HCT116 (cell line): Measurements from ENCODE around the gene CD84. TPM values are rescaled to one million over a fixed set of nuclear protein-coding genes. Genes with fewer than 3 reads are reported as not detected.
"Not testable (repeated sequence)": the region's sequence is repeated elsewhere in the genome, so short reads cannot be mapped to it uniquely, and the experiment has no call there.

Experiments used
- ATAC-seq: fragments of 200-7000 bp; cut with Tn5 transposase; 2 replicates; pipeline ENCODE4 v1.9.1; 2020; ENCODE audit warnings: mild to moderate bottlenecking, moderate library complexity
- BruUV-seq: library from RNA; stranded (reverse); fragments of 400-500 nt; replicated peaks from 2 replicates; lab custom pipeline; 2021; lab: Mats Ljungman, UMichigan
- CTCF ChIA-PET: fragments of 300-600 bp; sonication (Branson Sonifier 250); formaldehyde crosslinking; loops from one replicate; lab custom pipeline; 2021; ENCODE audit warnings: antibody characterized with exemption; lab: Charles Lee
- POLR2A ChIA-PET: fragments of 300-600, 350-600 bp; sonication (Branson Sonifier 250); formaldehyde crosslinking; loops from one replicate; lab custom pipeline; 2021; ENCODE audit warnings: antibody characterized with exemption; lab: Charles Lee
- RAD21 ChIA-PET, 2 experiments: fragments of 300-600 bp; sonication (Branson Sonifier 250); formaldehyde crosslinking; loops; one replicate each; lab custom pipeline; 2023; ENCODE audit warnings: low total read pairs in 2 of 2; ENCODE audit not compliant: uncharacterized antibody in 2 of 2, unreplicated experiment in 2 of 2, low non-redundant PET in 1 of 2; lab: Charles Lee
- DNase-seq: peaks from one replicate; pipeline ENCODE4 v3.0.0-alpha.2; 2010; ENCODE audit warnings: low read depth, low spot score
- H2AFZ ChIP-seq: fragments of 200-600 bp; shearing (Covaris generic), sonication (generic); 2 replicates; pipeline ENCODE4 v1.6.1; 2017; ENCODE audit warnings: low read depth, mixed run types, mixed read lengths, antibody characterized with exemption, low read length; ENCODE audit not compliant: poor library complexity, severe bottlenecking
- H3K27ac ChIP-seq: 2 replicates; pipeline ENCODE4 v1.5.1; 2012; ENCODE audit warnings: low read depth, low read length
- H3K27me3 ChIP-seq: fragments of 200-600 bp; sonication (generic); 2 replicates; pipeline ENCODE4 v1.6.1; 2016; ENCODE audit warnings: mixed run types, low read length, mixed read lengths; ENCODE audit not compliant: insufficient read depth
- H3K36me3 ChIP-seq, 2 experiments: fragments of 200-500 bp in 1 of 2; fragments of 200-600 bp in 1 of 2; sonication (Bioruptor generic) in 1 of 2; sonication (generic) in 1 of 2; 2 replicates each; pipeline versions ENCODE4 v1.5.1 to v1.6.1; 2014 to 2016; ENCODE audit warnings: low read length in 2 of 2, inconsistent platforms in 1 of 2, mixed read lengths in 1 of 2, mixed run types in 1 of 2; ENCODE audit not compliant: insufficient read depth in 2 of 2, control insufficient read depth in 1 of 2
- H3K4me1 ChIP-seq, 2 experiments: fragments of 200-600 bp in 1 of 2; sonication (generic) in 1 of 2; 2 replicates each; pipeline versions ENCODE4 v1.5.1 to v1.6.1; 2012 to 2017; ENCODE audit warnings: low read length in 2 of 2, inconsistent platforms in 1 of 2, mild to moderate bottlenecking in 1 of 2, mixed read lengths in 1 of 2, mixed run types in 1 of 2, moderate library complexity in 1 of 2; ENCODE audit not compliant: insufficient read depth in 2 of 2, control insufficient read depth in 1 of 2
- H3K4me2 ChIP-seq: fragments of 200-600 bp; sonication (generic); 2 replicates; pipeline ENCODE4 v1.6.1; 2017; ENCODE audit warnings: mixed run types, low read length, mixed read lengths
- H3K4me3 ChIP-seq, 2 experiments: fragments of 200-600 bp in 1 of 2; sonication (generic) in 1 of 2; replicated peaks in 1 of 2; 2 replicates each; pipeline ENCODE4 v1.5.1; 2011 to 2016; ENCODE audit warnings: low read length in 2 of 2, control low read depth in 1 of 2, low read depth in 1 of 2, mild to moderate bottlenecking in 1 of 2, mixed read lengths in 1 of 2, mixed run types in 1 of 2
- H3K79me2 ChIP-seq: fragments of 200-600 bp; sonication (generic); 2 replicates; pipeline ENCODE4 v1.6.1; 2017; ENCODE audit warnings: mild to moderate bottlenecking, mixed run types, low read length, moderate library complexity, mixed read lengths; ENCODE audit not compliant: insufficient read depth
- H3K9ac ChIP-seq: fragments of 200-600 bp; sonication (generic); 2 replicates; pipeline ENCODE4 v1.6.1; 2016; ENCODE audit warnings: low read length, mixed read lengths
- H3K9me2 ChIP-seq: fragments of 200-600 bp; sonication (generic), shearing (Covaris generic); 2 replicates; pipeline ENCODE4 v1.6.1; 2017; ENCODE audit warnings: mixed run types, mild to moderate bottlenecking, moderate library complexity; ENCODE audit not compliant: insufficient read depth
- H3K9me3 ChIP-seq, 2 experiments: fragments of 200-500 bp in 1 of 2; fragments of 200-600 bp in 1 of 2; sonication (Bioruptor generic) in 1 of 2; sonication (generic) in 1 of 2; 2 replicates each; pipeline ENCODE4 v1.6.1; 2014 to 2017; ENCODE audit warnings: low read length in 2 of 2, mixed read lengths in 2 of 2, inconsistent platforms in 1 of 2, low read depth in 1 of 2, mild to moderate bottlenecking in 1 of 2, mixed run types in 1 of 2, moderate library complexity in 1 of 2; ENCODE audit not compliant: control insufficient read depth in 1 of 2, insufficient read depth in 1 of 2
- H4K20me1 ChIP-seq: fragments of 200-600 bp; sonication (generic), shearing (Covaris generic); 2 replicates; pipeline ENCODE4 v1.6.1; 2017; ENCODE audit warnings: mixed run types, mild to moderate bottlenecking, moderate library complexity; ENCODE audit not compliant: insufficient read depth
- ELF1 ChIP-seq: IDR thresholded peaks from 2 replicates; pipeline ENCODE4 v1.6.1; 2012; ENCODE audit warnings: low read depth, borderline replicate concordance
- EZH2 ChIP-seq: fragments of 200-600 bp; sonication (generic); IDR thresholded peaks from 2 replicates; pipeline ENCODE4 v1.6.1; 2017; ENCODE audit warnings: antibody characterized with exemption, mixed run types
- FOSL1 ChIP-seq: IDR thresholded peaks from 2 replicates; pipeline ENCODE4 v1.6.1; 2012; ENCODE audit warnings: low read depth
- JUND ChIP-seq: IDR thresholded peaks from 2 replicates; pipeline ENCODE4 v1.6.1; 2012
- POLR2A ChIP-seq: IDR thresholded peaks from 2 replicates; pipeline ENCODE4 v1.7.0; 2011; ENCODE audit warnings: borderline replicate concordance; ENCODE audit not compliant: insufficient read depth, insufficient read length; ENCODE audit errors: extremely low read depth
- REST ChIP-seq: IDR thresholded peaks from 2 replicates; pipeline ENCODE4 v1.6.1; 2012; ENCODE audit warnings: low read depth
- SRF ChIP-seq: IDR thresholded peaks from 2 replicates; pipeline ENCODE4 v1.6.1; 2012; ENCODE audit warnings: low read depth
- TCF7L2 ChIP-seq: IDR thresholded peaks from 2 replicates; pipeline ENCODE4 v1.7.0; 2011; ENCODE audit warnings: borderline replicate concordance, inconsistent platforms; ENCODE audit not compliant: insufficient read depth, insufficient read length; ENCODE audit errors: extremely low read depth
- ZFX ChIP-seq: fragments of 450-650 bp; IDR thresholded peaks from 2 replicates; pipeline ENCODE4 v1.6.1; 2017
- intact Hi-C: fragments of 100-400 bp; cut with micrococcal nuclease; formaldehyde crosslinking; loops from 2 replicates; pipeline ENCODE4 v1.10.0; 2022
- total RNA-seq: library from RNA; stranded (reverse); gene quantifications from one replicate; pipeline ENCODE4 v1.2.1, GENCODE V29; 2021; ENCODE audit not compliant: unreplicated experiment
- TF ChIP-seq, protein P1 (sequence below), 3 experiments: fragments of 200-600 bp in 1 of 3; sonication (generic) in 1 of 3; IDR thresholded peaks in 2 of 3; conservative IDR thresholded peaks in 1 of 3; 2 replicates each; pipeline ENCODE4 v1.5.1; 2012 to 2017; ENCODE audit warnings: low read depth in 2 of 3, low read length in 2 of 3, antibody characterized with exemption in 1 of 3, borderline replicate concordance in 1 of 3, control low read depth in 1 of 3, mild to moderate bottlenecking in 1 of 3, mixed read lengths in 1 of 3, mixed run types in 1 of 3, moderate library complexity in 1 of 3; ENCODE audit not compliant: insufficient read depth in 1 of 3

The CD84 gene
- total RNA-seq, 1 experiment from 2014 or later, result 0.02 TPM

DNA sequence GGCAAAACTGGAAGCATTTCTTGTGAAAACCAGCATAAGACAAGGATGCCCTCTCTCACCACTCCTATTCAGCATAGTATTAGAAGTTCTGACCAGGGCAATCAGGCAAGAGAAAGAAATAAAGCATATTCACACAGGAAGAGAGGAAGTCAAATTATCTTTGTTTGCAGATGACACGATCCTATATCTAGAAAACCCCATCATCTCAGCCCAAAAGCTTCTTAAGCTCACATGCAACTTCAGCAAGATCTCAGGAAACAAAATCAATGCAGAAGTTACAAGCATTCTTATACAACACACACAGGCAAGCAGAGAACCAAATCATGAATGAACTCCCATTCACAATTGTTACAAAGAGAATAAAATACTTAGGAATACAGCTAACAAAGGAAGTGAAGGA lies 63.4 kb downstream of the CD84 start:
- H4K20me1 ChIP-seq, H3K79me2 ChIP-seq, H3K9me3 ChIP-seq, DNase-seq, H3K9me2 ChIP-seq, ATAC-seq, H3K36me3 ChIP-seq, POLR2A ChIA-PET, H3K4me2 ChIP-seq, H3K27ac ChIP-seq, RAD21 ChIA-PET, CTCF ChIA-PET, H2AFZ ChIP-seq, BruUV-seq, H3K27me3 ChIP-seq, intact Hi-C loops, H3K4me3 ChIP-seq, H3K9ac ChIP-seq: not testable (repeated sequence)
- H3K4me1 ChIP-seq, result peaks cover 12 to 17% of the 10 kb centered on the region in 2 experiments; a peak in 3 of 4 replicates

DNA sequence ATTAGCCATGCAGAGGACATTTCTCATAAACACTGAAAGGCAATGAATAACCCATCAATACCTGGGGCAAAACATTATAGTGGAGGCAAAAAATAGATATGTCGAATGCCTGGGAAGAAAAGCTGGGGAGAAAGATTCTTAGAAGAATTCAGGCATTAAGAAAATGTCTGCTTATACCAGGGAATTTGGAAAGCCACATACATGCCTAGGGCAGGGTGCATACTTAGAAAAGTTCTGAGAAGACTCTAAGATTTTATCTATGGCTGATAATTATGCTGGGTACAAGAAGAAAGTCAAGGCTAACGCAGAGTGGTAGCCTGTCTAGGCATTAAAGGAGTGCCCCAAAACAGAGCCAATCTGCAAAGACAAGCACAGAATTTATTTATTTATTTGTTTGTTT lies 74.6 kb downstream of the CD84 start:
- BruUV-seq, result no TSS peak
- H4K20me1 ChIP-seq, result no peaks in the 10 kb centered on the region
- intact Hi-C loops, result no loop called here
- H3K4me3 ChIP-seq, result no peak overlapping the region
- no peaks in the 10 kb centered on the region for H3K36me3 ChIP-seq
- no peaks in the 10 kb centered on the region for H3K4me1 ChIP-seq
- H3K27ac ChIP-seq, result no peak overlapping the region
- H3K9me2 ChIP-seq, result no peaks in the 10 kb centered on the region
- DNase-seq (no peak), ATAC-seq (no peak)
- TF ChIP-seq JUND (no peak), ELF1 (no peak), ZFX (no peak), FOSL1 (no peak), POLR2A (no peak), EZH2 (no peak), SRF (no peak), REST (no peak), TCF7L2 (no peak)
- TF ChIP-seq, protein P1, sequence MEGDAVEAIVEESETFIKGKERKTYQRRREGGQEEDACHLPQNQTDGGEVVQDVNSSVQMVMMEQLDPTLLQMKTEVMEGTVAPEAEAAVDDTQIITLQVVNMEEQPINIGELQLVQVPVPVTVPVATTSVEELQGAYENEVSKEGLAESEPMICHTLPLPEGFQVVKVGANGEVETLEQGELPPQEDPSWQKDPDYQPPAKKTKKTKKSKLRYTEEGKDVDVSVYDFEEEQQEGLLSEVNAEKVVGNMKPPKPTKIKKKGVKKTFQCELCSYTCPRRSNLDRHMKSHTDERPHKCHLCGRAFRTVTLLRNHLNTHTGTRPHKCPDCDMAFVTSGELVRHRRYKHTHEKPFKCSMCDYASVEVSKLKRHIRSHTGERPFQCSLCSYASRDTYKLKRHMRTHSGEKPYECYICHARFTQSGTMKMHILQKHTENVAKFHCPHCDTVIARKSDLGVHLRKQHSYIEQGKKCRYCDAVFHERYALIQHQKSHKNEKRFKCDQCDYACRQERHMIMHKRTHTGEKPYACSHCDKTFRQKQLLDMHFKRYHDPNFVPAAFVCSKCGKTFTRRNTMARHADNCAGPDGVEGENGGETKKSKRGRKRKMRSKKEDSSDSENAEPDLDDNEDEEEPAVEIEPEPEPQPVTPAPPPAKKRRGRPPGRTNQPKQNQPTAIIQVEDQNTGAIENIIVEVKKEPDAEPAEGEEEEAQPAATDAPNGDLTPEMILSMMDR (IDR thresholded peaks at IDR 0.05 in 2 of 3, conservative IDR thresholded peaks at IDR 0.05 in 1 of 3; ENCODE audit: borderline replicate concordance in 1 of 3, insufficient read depth in 1 of 3, low read depth in 2 of 3, low read length in 2 of 3), result no peak
- ChIA-PET CTCF (no interaction called here), POLR2A (no interaction called here), RAD21 (no interaction called here)
- no peak overlapping the region for H3K9ac ChIP-seq
- peaks cover 7% of the 10 kb centered on the region; the same call in 1 of the 2 replicates for H3K27me3 ChIP-seq
- no peak overlapping the region for H2AFZ ChIP-seq
- H3K4me2 ChIP-seq, result no peak overlapping the region
- H3K9me3 ChIP-seq, result no peaks in the 10 kb centered on the region
- no peaks in the 10 kb centered on the region for H3K79me2 ChIP-seq
